Activated CD4-positive, alpha-beta T cell treated with anti-CD3 and anti-CD28 coated beads, Interleukin-2, amount 10 ng/mL, durations not matched to agents 24 days and 14 days (primary cell): ENCODE results near the gene AMER3. TPM values are rescaled to one million over a fixed set of nuclear protein-coding genes. Genes with fewer than 3 reads are reported as not detected.

Source experiments
- DNase-seq: peaks from one replicate; pipeline ENCODE4 v3.0.0; 2022
- H3K27ac Mint-ChIP-seq: one replicate; pipeline ENCODE4 v1.8.0; 2022; ENCODE audit warnings: mild to moderate bottlenecking, mixed read lengths
- H3K27me3 Mint-ChIP-seq: one replicate; pipeline ENCODE4 v1.8.0; 2022; ENCODE audit warnings: mixed read lengths
- H3K36me3 Mint-ChIP-seq: one replicate; pipeline ENCODE4 v1.8.0; 2022; ENCODE audit warnings: low read depth, mild to moderate bottlenecking, mixed read lengths
- H3K4me1 Mint-ChIP-seq: one replicate; pipeline ENCODE4 v1.8.0; 2021; ENCODE audit warnings: mixed read lengths
- H3K4me3 Mint-ChIP-seq: one replicate; pipeline ENCODE4 v1.8.0; 2022; ENCODE audit warnings: mild to moderate bottlenecking, moderate library complexity, mixed read lengths
- H3K9me3 Mint-ChIP-seq: one replicate; pipeline ENCODE4 v1.8.0; 2021; ENCODE audit warnings: mixed read lengths
- intact Hi-C: fragments of 100-400 bp; cut with micrococcal nuclease; formaldehyde crosslinking; loops from one replicate; pipeline ENCODE4 v1.15.1; 2023
- total RNA-seq: library from RNA; stranded (reverse); gene quantifications from 2 replicates; pipeline ENCODE4 v1.2.3, GENCODE V29; 2022

Gene AMER3
- total RNA-seq, 1 donor from 2014 or later, result not detected

- intact Hi-C loops, result no loop called here
- H3K9me3 Mint-ChIP-seq, result no peaks in the 10 kb centered on the region
- H3K36me3 Mint-ChIP-seq, result no peaks in the 10 kb centered on the region
- no peak for DNase-seq
- H3K4me1 Mint-ChIP-seq, result no peaks in the 10 kb centered on the region
- H3K4me3 Mint-ChIP-seq, result no peak overlapping the region
- no peak overlapping the region for H3K27ac Mint-ChIP-seq
- peaks cover 14% of the 10 kb centered on the region for H3K27me3 Mint-ChIP-seq
Observed at GRCh38 chr2:130760754-130761751, 5.7 kb downstream of the AMER3 start.

GRCh38 chr2:130762031-130762909, 6.9 kb downstream of the AMER3 start:
- no peak for DNase-seq
- H3K4me1 Mint-ChIP-seq, result no peaks in the 10 kb centered on the region
- H3K9me3 Mint-ChIP-seq, result no peaks in the 10 kb centered on the region
- H3K27ac Mint-ChIP-seq, result no peak overlapping the region
- no peak overlapping the region for H3K4me3 Mint-ChIP-seq
- intact Hi-C loops, result no loop called here
- H3K27me3 Mint-ChIP-seq, result peaks cover 7% of the 10 kb centered on the region
- H3K36me3 Mint-ChIP-seq, result no peaks in the 10 kb centered on the region

GRCh38 chr2:130762910-130763385, 7.6 kb downstream of the AMER3 start:
- no peak overlapping the region for H3K27ac Mint-ChIP-seq

DNA sequence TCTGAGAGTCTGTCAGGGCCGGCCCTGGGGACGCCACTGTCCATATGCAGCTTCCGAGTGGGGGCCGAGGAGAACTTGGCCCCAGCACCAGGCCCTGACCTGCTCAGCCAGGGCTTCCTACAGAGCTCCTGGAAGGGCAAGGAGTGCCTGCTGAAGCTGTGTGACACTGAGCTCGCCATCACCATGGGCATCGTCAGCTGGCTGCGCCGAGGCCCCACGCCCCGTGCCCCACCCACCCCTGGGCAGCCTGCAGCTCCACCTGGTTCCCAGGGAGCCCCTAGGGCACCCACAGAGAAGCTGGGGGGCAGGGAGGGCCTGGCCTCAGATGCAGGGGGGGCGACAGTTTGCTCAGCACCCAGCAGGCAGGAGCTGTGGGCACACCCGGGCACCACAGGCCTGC, 8.1 kb downstream of the AMER3 start:
- Mint-ChIP-seq H3K4me1 (no peaks in the 10 kb centered on the region), H3K27ac (no peak overlapping the region), H3K9me3 (no peaks in the 10 kb centered on the region), H3K36me3 (no peaks in the 10 kb centered on the region), H3K27me3 (peaks cover 2% of the 10 kb centered on the region), H3K4me3 (no peak overlapping the region)
- DNase-seq, result no peak
- intact Hi-C loops, result no loop called here

More at GRCh38 chr2:130762910-130763385, 7.6 kb downstream of the AMER3 start:
- H3K4me1 Mint-ChIP-seq, result no peaks in the 10 kb centered on the region
- no peaks in the 10 kb centered on the region for H3K36me3 Mint-ChIP-seq
- H3K4me3 Mint-ChIP-seq, result no peak overlapping the region
- no peaks in the 10 kb centered on the region for H3K9me3 Mint-ChIP-seq
- DNase-seq, result no peak
- intact Hi-C loops, result no loop called here
- H3K27me3 Mint-ChIP-seq, result peaks cover 3% of the 10 kb centered on the region

- no peak for DNase-seq
- H3K36me3 Mint-ChIP-seq, result no peaks in the 10 kb centered on the region
- intact Hi-C loops, result no loop called here
- H3K9me3 Mint-ChIP-seq, result no peaks in the 10 kb centered on the region
- no peaks in the 10 kb centered on the region for H3K4me1 Mint-ChIP-seq
- no peak overlapping the region for H3K4me3 Mint-ChIP-seq
- H3K27me3 Mint-ChIP-seq, result no peaks in the 10 kb centered on the region
- no peak overlapping the region for H3K27ac Mint-ChIP-seq
Observed at GRCh38 chr2:130764035-130764820, 8.9 kb downstream of the AMER3 start.

- Mint-ChIP-seq H3K9me3 (no peaks in the 10 kb centered on the region), H3K27ac (no peak overlapping the region), H3K27me3 (no peaks in the 10 kb centered on the region), H3K4me3 (no peak overlapping the region), H3K36me3 (no peaks in the 10 kb centered on the region), H3K4me1 (no peaks in the 10 kb centered on the region)
- no peak for DNase-seq
- intact Hi-C loops, result no loop called here
Observed at GRCh38 chr2:130764821-130765115, 9.4 kb downstream of the AMER3 start.

- no peak for DNase-seq
Observed at GRCh38 chr2:130765464-130765863, 10.1 kb downstream of the AMER3 start.

DNA sequence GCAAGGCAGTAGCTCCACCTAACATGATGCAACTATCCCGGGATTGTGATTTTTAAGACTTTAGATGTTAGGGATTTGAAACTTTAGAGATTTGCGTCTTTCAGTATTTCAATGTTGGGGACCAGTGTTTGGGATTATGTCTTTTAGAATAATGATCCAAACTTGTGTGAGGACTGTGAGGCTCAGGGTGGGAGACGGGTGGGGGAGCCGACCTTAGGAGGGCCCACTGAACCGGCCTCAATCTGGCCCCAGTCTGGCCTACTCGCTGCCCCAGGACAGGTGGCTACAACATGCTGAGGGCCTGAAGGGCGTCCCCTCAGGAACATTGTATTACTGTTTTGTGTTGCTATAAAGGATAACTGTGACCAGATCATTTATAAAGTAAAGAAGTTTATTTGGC, 10.7 kb downstream of the AMER3 start:
- H3K27me3 Mint-ChIP-seq, result no peaks in the 10 kb centered on the region
- no peak overlapping the region for H3K4me3 Mint-ChIP-seq
- DNase-seq, result no peak

More at GRCh38 chr2:130765464-130765863, 10.1 kb downstream of the AMER3 start:
- Mint-ChIP-seq H3K4me3 (no peak overlapping the region), H3K27ac (no peak overlapping the region), H3K9me3 (no peaks in the 10 kb centered on the region), H3K36me3 (no peaks in the 10 kb centered on the region), H3K27me3 (no peaks in the 10 kb centered on the region), H3K4me1 (no peaks in the 10 kb centered on the region)
- intact Hi-C loops, result no loop called here

DNA sequence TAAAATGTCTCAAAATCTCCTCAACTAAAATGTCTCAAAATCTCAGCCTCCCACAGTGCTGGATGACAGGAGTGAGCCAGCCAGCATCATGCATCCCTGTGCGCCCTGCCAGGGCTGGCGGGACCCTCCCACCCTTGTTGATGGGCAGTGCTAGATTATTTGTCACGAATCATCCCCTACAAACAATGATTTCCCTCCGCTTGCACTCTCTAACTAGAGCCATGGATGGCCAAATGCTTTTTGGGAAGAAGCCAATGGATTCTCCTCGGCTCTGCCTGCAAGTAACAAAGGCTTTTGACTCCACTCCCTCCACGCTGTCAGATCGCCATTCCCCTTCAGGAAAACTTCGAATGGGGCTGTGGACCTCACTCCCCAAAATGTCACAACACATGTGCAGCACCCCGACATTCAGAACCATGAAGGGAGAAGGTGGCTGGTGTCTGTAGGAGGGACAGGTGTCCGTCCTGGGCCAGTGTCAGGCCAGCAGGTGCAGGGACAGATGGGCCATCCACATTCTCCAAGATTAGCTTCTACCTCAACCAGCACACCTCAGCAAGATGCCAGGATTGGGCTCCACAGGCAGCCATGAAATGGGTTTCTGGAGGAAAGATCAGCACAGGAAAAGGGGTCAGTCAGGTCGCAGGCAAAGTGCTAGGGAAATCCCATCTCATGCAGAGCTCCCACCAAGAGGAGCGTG, 11.5 kb downstream of the AMER3 start:
- no peaks in the 10 kb centered on the region for H3K27me3 Mint-ChIP-seq
- DNase-seq, result no peak
- no peaks in the 10 kb centered on the region for H3K9me3 Mint-ChIP-seq
- no peaks in the 10 kb centered on the region for H3K36me3 Mint-ChIP-seq
- no peak overlapping the region for H3K27ac Mint-ChIP-seq
- intact Hi-C loops, result no loop called here
- no peaks in the 10 kb centered on the region for H3K4me1 Mint-ChIP-seq
- no peak overlapping the region for H3K4me3 Mint-ChIP-seq

More for the DNA sequence above, 10.7 kb downstream of the AMER3 start:
- intact Hi-C loops, result no loop called here
- H3K4me1 Mint-ChIP-seq, result no peaks in the 10 kb centered on the region
- H3K36me3 Mint-ChIP-seq, result no peaks in the 10 kb centered on the region
- no peak overlapping the region for H3K27ac Mint-ChIP-seq
- H3K9me3 Mint-ChIP-seq, result no peaks in the 10 kb centered on the region

DNA sequence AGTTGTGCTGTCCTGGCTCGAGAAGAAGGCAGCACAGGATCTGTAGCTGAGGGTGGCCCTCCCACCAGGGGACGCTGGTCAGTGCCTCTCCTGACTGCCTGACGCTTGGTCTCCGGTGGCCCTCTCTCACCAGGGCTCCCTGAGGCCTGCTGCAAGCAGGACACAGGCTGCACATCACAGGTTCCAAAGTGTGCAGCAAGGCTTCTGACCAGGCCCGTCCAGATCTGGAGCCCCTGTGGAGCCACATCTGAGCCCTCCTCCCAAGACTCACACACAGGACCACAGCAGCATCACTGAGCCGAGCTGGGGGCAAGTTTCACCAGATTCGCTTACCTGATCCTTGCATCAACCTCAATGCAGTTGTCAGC, 12.1 kb downstream of the AMER3 start:
- Mint-ChIP-seq H3K4me1 (no peaks in the 10 kb centered on the region), H3K36me3 (no peaks in the 10 kb centered on the region), H3K27me3 (no peaks in the 10 kb centered on the region), H3K27ac (no peak overlapping the region), H3K9me3 (no peaks in the 10 kb centered on the region), H3K4me3 (no peak overlapping the region)
- intact Hi-C loops, result no loop called here
- no peak for DNase-seq

DNA sequence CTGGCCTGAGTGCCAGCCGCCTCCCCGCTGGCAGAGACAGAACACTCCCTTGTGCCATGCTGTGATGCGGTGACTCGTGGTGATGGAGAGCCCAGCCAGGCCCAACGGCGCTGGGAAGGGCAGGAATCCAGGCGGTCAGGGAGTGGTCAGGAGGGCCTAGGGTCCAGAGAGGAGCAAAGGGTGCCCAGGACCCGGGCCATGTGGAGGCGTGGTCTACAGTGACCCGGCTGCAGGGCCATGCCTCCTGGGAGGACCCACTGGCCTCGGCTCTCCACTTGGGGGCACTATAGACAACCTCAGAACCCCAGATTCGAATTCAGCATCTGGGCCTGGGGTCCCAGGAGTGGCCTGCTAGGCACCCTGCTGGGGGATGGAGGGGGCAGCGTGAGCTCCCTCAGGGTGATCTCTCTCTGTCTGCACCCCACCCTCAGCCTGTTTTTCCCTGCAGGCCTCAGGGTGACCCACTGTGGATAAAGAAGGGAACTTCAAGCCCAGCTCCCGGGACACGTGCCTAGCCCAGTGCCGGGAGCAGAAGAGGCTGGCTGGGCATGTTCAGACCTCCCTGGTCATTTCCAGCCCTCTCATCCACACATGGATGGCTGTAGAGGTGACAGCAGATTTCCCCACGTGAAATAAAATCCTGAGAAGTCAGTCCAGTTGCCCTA, 13.0 kb downstream of the AMER3 start:
- Mint-ChIP-seq H3K27ac (no peak overlapping the region), H3K9me3 (no peaks in the 10 kb centered on the region), H3K4me1 (no peaks in the 10 kb centered on the region), H3K27me3 (no peaks in the 10 kb centered on the region), H3K4me3 (no peak overlapping the region), H3K36me3 (no peaks in the 10 kb centered on the region)
- intact Hi-C loops, result no loop called here
- no peak for DNase-seq

DNA sequence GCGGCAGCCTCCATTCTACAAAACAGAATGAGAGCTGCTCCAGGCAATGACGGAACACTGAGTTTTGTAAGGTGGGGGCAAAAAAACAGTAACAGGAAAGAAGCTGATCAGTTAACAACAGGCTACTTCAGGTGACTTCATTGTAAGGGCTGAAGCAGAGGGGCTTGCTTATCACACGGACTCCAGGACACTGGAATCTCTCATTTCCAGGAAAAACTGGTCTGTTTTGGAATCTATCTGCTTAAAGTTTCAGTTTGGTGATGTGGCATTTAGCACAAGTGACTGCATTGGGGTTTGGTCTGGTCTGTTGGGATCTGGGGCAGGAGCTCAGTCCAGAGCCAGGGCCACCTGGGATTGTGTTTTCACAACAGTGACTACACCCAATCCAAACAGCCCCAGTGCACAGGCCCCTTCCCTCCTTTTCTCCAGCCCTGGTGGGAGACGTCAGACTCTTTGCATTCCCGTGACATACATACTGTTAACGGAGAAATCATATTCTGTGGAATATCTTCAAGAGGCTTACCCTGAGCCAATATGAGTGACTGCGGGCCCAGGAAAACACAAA, 14.1 kb downstream of the AMER3 start:
- no peak overlapping the region for H3K27ac Mint-ChIP-seq
- intact Hi-C loops, result no loop called here
- no peaks in the 10 kb centered on the region for H3K4me1 Mint-ChIP-seq
- no peak overlapping the region for H3K4me3 Mint-ChIP-seq
- H3K27me3 Mint-ChIP-seq, result no peaks in the 10 kb centered on the region
- H3K36me3 Mint-ChIP-seq, result no peaks in the 10 kb centered on the region
- no peak for DNase-seq
- no peaks in the 10 kb centered on the region for H3K9me3 Mint-ChIP-seq
